SK-N-SH (cell line): ENCODE results near the gene TSPAN4.

Experiments
- CTCF ChIP-seq: fragments of 200-600 bp; sonication (generic); IDR thresholded peaks from 2 replicates; pipeline ENCODE4 v1.6.1; 2017; ENCODE audit warnings: antibody characterized with exemption, mild to moderate bottlenecking, moderate library complexity
- EP300 ChIP-seq, 2 experiments: IDR thresholded peaks; 2 replicates each; pipeline versions ENCODE4 v1.4.0 to v1.6.1; 2012; ENCODE audit warnings: borderline replicate concordance in 1 of 2, low read depth in 1 of 2, low read length in 1 of 2
- EZH2phosphoT487 ChIP-seq: fragments of 200-600 bp; sonication (generic); IDR thresholded peaks from 2 replicates; pipeline ENCODE4 v1.6.1; 2017; ENCODE audit warnings: low read depth, mixed run types, mild to moderate bottlenecking, antibody characterized with exemption, moderate library complexity, borderline replicate concordance
- FOSL2 ChIP-seq: IDR thresholded peaks from 2 replicates; pipeline ENCODE4 v1.4.0; 2012; ENCODE audit warnings: low read depth, mild to moderate bottlenecking, moderate library complexity, borderline replicate concordance
- JUND ChIP-seq: IDR thresholded peaks from 2 replicates; pipeline ENCODE4 v1.4.0; 2012
- MAX ChIP-seq: IDR thresholded peaks from 2 replicates; pipeline ENCODE4 v1.4.0; 2012; ENCODE audit warnings: low read depth
- MXI1 ChIP-seq: IDR thresholded peaks from 2 replicates; pipeline ENCODE4 v1.6.1; 2012; ENCODE audit warnings: mild to moderate bottlenecking, low read depth, low read length, improper control_type of control experiment
- POLR2AphosphoS5 ChIP-seq: IDR thresholded peaks from 2 replicates; pipeline ENCODE4 v1.6.1; 2012; ENCODE audit warnings: low read depth, low read length
- REST ChIP-seq: IDR thresholded peaks from 2 replicates; pipeline ENCODE4 v1.6.1; 2012; ENCODE audit warnings: mild to moderate bottlenecking, low read depth, low read length, moderate library complexity
- RFX5 ChIP-seq: IDR thresholded peaks from 2 replicates; pipeline ENCODE4 v1.6.1; 2012; ENCODE audit warnings: mild to moderate bottlenecking, improper control_type of control experiment, low read length
- SMC3 ChIP-seq: IDR thresholded peaks from 2 replicates; pipeline ENCODE4 v1.6.1; 2012; ENCODE audit warnings: low read depth, low read length, improper control_type of control experiment
- TAF1 ChIP-seq: IDR thresholded peaks from 2 replicates; pipeline ENCODE4 v1.6.1; 2012; ENCODE audit warnings: low read depth, mild to moderate bottlenecking, low read length, moderate library complexity, borderline replicate concordance
- TEAD4 ChIP-seq: IDR thresholded peaks from 2 replicates; pipeline ENCODE4 v1.4.0; 2012; ENCODE audit warnings: mild to moderate bottlenecking, borderline replicate concordance; ENCODE audit not compliant: insufficient read depth
- YY1 ChIP-seq: IDR thresholded peaks from 2 replicates; pipeline ENCODE4 v1.4.0; 2012; ENCODE audit warnings: low read depth, mild to moderate bottlenecking

GRCh38 chr11:803770-804598 lies 38.7 kb upstream of the TSPAN4 start:
- no peak for TF ChIP-seq POLR2AphosphoS5
- no peak for TF ChIP-seq EP300 (IDR thresholded peaks at IDR 0.05; ENCODE audit: borderline replicate concordance in 1 of 2, low read depth in 1 of 2, low read length in 1 of 2)
- no peak for TF ChIP-seq TEAD4
- no peak for TF ChIP-seq REST
- TF ChIP-seq JUND = no peak
- TF ChIP-seq CTCF = no peak
- TF ChIP-seq MXI1 = no peak
- TF ChIP-seq TAF1 = no peak
- TF ChIP-seq YY1 = no peak
- no peak for TF ChIP-seq SMC3
- no peak for TF ChIP-seq RFX5
- no peak for TF ChIP-seq EZH2phosphoT487
- TF ChIP-seq FOSL2 = no peak
- TF ChIP-seq MAX = no peak
